ENCODE data around the gene ARHGDIA. TPM values are rescaled to one million over a fixed set of nuclear protein-coding genes. Genes with fewer than 3 reads are reported as not detected.

ARHGDIA gene
- total RNA-seq, 1 experiment from 2014 or later: 304 TPM

- Histone ChIP-seq H3K4me3 (peak overlapping the region; percentile 97), H3K27me3 (replicated peaks) (no peaks in the 10 kb centered on the region), H3K27ac (no peak overlapping the region; the same call in 1 of the 2 replicates), H3K9me3 (replicated peaks) (peaks cover 2% of the 10 kb centered on the region; the same call in 1 of the 2 replicates), H3K4me1 (replicated peaks) (peaks cover 17% of the 10 kb centered on the region), H3K36me3 (peaks cover 89% of the 10 kb centered on the region)
- peak in 1 of 2 experiments; percentile 44 for DNase-seq (ENCODE audit: low read depth in 1 of 2, low spot score in 2 of 2)
Observed at GRCh38 chr17:81910840-81911276, 39.7 kb upstream of the ARHGDIA start.

GRCh38 chr17:81909966-81910839, 39.1 kb upstream of the ARHGDIA start:
- Histone ChIP-seq H3K27ac (no peak overlapping the region), H3K4me3 (peak overlapping the region; percentile 97), H3K9me3 (replicated peaks) (peaks cover 2% of the 10 kb centered on the region; the same call in 1 of the 2 replicates), H3K4me1 (replicated peaks) (peaks cover 17% of the 10 kb centered on the region), H3K36me3 (peaks cover 89% of the 10 kb centered on the region), H3K27me3 (replicated peaks) (no peaks in the 10 kb centered on the region)
- DNase-seq (ENCODE audit: low read depth in 1 of 2, low spot score in 2 of 2): no peak

GRCh38 chr17:81909231-81909630, 38.1 kb upstream of the ARHGDIA start:
- H3K4me3 ChIP-seq: no peak overlapping the region
- peaks cover 2% of the 10 kb centered on the region; the same call in 1 of the 2 replicates for H3K9me3 ChIP-seq (replicated peaks)
- peaks cover 89% of the 10 kb centered on the region for H3K36me3 ChIP-seq
- no peaks in the 10 kb centered on the region for H3K27me3 ChIP-seq (replicated peaks)
- no peak for DNase-seq (ENCODE audit: low read depth in 1 of 2, low spot score in 2 of 2)
- H3K27ac ChIP-seq: no peak overlapping the region
- H3K4me1 ChIP-seq (replicated peaks): peaks cover 17% of the 10 kb centered on the region

- H3K27ac ChIP-seq: no peak overlapping the region
- H3K4me1 ChIP-seq (replicated peaks): peaks cover 17% of the 10 kb centered on the region
- peaks cover 89% of the 10 kb centered on the region for H3K36me3 ChIP-seq
- H3K27me3 ChIP-seq (replicated peaks): no peaks in the 10 kb centered on the region
- H3K9me3 ChIP-seq (replicated peaks): peaks cover 2% of the 10 kb centered on the region; the same call in 1 of the 2 replicates
- no peak for DNase-seq (ENCODE audit: low read depth in 1 of 2, low spot score in 2 of 2)
- H3K4me3 ChIP-seq: no peak overlapping the region
Observed at GRCh38 chr17:81908793-81909192, 37.7 kb upstream of the ARHGDIA start.

GRCh38 chr17:81907219-81908145, 36.3 kb upstream of the ARHGDIA start:
- Histone ChIP-seq H3K4me1 (replicated peaks) (peaks cover 22% of the 10 kb centered on the region), H3K27me3 (replicated peaks) (no peaks in the 10 kb centered on the region), H3K4me3 (no peak overlapping the region), H3K27ac (no peak overlapping the region), H3K9me3 (replicated peaks) (peaks cover 2% of the 10 kb centered on the region; the same call in 1 of the 2 replicates), H3K36me3 (peaks cover 83% of the 10 kb centered on the region)
- DNase-seq (ENCODE audit: low read depth in 1 of 2, low spot score in 2 of 2): no peak

GRCh38 chr17:81906476-81907218, 35.5 kb upstream of the ARHGDIA start:
- H3K27ac ChIP-seq: no peak overlapping the region
- peaks cover 76% of the 10 kb centered on the region for H3K36me3 ChIP-seq
- H3K9me3 ChIP-seq (replicated peaks): peaks cover 2% of the 10 kb centered on the region; the same call in 1 of the 2 replicates
- H3K4me3 ChIP-seq: no peak overlapping the region
- no peaks in the 10 kb centered on the region for H3K27me3 ChIP-seq (replicated peaks)
- no peak for DNase-seq (ENCODE audit: low read depth in 1 of 2, low spot score in 2 of 2)
- H3K4me1 ChIP-seq (replicated peaks): peaks cover 28% of the 10 kb centered on the region

- Histone ChIP-seq H3K27me3 (replicated peaks) (no peaks in the 10 kb centered on the region), H3K36me3 (peaks cover 79% of the 10 kb centered on the region), H3K27ac (no peak overlapping the region), H3K4me1 (replicated peaks) (peaks cover 28% of the 10 kb centered on the region), H3K9me3 (replicated peaks) (peaks cover 2% of the 10 kb centered on the region; the same call in 1 of the 2 replicates), H3K4me3 (no peak overlapping the region)
- DNase-seq (ENCODE audit: low read depth in 1 of 2, low spot score in 2 of 2): no peak
Observed at GRCh38 chr17:81905993-81906392, 34.9 kb upstream of the ARHGDIA start.

GRCh38 chr17:81905424-81905875, 34.3 kb upstream of the ARHGDIA start:
- Histone ChIP-seq H3K9me3 (replicated peaks) (no peaks in the 10 kb centered on the region), H3K4me3 (no peak overlapping the region), H3K4me1 (replicated peaks) (peaks cover 25% of the 10 kb centered on the region), H3K27ac (no peak overlapping the region), H3K36me3 (peaks cover 79% of the 10 kb centered on the region), H3K27me3 (replicated peaks) (no peaks in the 10 kb centered on the region)
- DNase-seq (ENCODE audit: low read depth in 1 of 2, low spot score in 2 of 2): no peak

GRCh38 chr17:81904600-81905423, 33.7 kb upstream of the ARHGDIA start:
- H3K36me3 ChIP-seq: peaks cover 85% of the 10 kb centered on the region
- no peak overlapping the region for H3K27ac ChIP-seq
- DNase-seq (ENCODE audit: low read depth in 1 of 2, low spot score in 2 of 2): no peak
- H3K4me3 ChIP-seq: no peak overlapping the region
- peaks cover 25% of the 10 kb centered on the region for H3K4me1 ChIP-seq (replicated peaks)
- no peaks in the 10 kb centered on the region for H3K27me3 ChIP-seq (replicated peaks)
- H3K9me3 ChIP-seq (replicated peaks): no peaks in the 10 kb centered on the region

- Histone ChIP-seq H3K4me3 (no peak overlapping the region), H3K27ac (no peak overlapping the region), H3K4me1 (replicated peaks) (peaks cover 33% of the 10 kb centered on the region), H3K27me3 (replicated peaks) (no peaks in the 10 kb centered on the region), H3K36me3 (peaks cover 88% of the 10 kb centered on the region), H3K9me3 (replicated peaks) (no peaks in the 10 kb centered on the region)
- DNase-seq (ENCODE audit: low read depth in 1 of 2, low spot score in 2 of 2): no peak
Observed at GRCh38 chr17:81903896-81904599, 32.9 kb upstream of the ARHGDIA start.

- Histone ChIP-seq H3K4me3 (no peak overlapping the region), H3K27ac (no peak overlapping the region), H3K4me1 (replicated peaks) (peaks cover 37% of the 10 kb centered on the region), H3K36me3 (peaks cover 85% of the 10 kb centered on the region), H3K9me3 (replicated peaks) (no peaks in the 10 kb centered on the region), H3K27me3 (replicated peaks) (no peaks in the 10 kb centered on the region)
- DNase-seq (ENCODE audit: low read depth in 1 of 2, low spot score in 2 of 2): no peak
Observed at GRCh38 chr17:81903415-81903831, 32.3 kb upstream of the ARHGDIA start.

Data from SJSA1 (cell line).